Fibroblast of mammary gland (primary cell): ENCODE measurements around the gene PRPF38A.

ENCODE experiments used
- DNase-seq: peaks from one replicate; pipeline ENCODE4 v3.0.0-alpha.2; 2010; ENCODE audit warnings: low read depth
- H3K4me3 ChIP-seq: 2 replicates; pipeline ENCODE4 v1.5.1; 2011; ENCODE audit warnings: low read depth, mild to moderate bottlenecking, low read length, moderate library complexity; ENCODE audit not compliant: control insufficient read depth
- TF ChIP-seq, protein P1 (sequence below): conservative IDR thresholded peaks from 2 replicates; pipeline ENCODE4 v1.5.1; 2011; ENCODE audit warnings: low read depth, low read length, inconsistent platforms; ENCODE audit not compliant: control insufficient read depth, insufficient read depth

The PRPF38A gene

DNA sequence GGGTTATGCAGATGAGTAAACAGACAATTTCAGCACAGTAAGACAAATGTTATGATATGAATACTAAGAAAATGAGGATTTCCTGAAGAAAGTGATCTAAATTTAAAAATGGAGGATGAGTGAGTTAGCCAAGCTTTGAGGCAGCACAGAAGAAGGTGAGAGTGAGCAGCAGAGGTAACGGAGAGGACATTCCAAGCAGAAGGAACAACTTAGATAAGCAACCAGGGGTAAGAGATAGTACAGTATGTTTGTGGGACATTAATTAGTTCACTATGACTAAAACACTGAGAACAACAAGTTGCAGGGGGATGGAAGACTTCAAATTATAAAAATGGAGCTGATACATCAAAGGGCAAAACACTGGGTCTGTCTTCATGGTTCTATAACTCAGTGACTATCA is 22.8 kb downstream of the PRPF38A start:
- TF ChIP-seq, protein P1, sequence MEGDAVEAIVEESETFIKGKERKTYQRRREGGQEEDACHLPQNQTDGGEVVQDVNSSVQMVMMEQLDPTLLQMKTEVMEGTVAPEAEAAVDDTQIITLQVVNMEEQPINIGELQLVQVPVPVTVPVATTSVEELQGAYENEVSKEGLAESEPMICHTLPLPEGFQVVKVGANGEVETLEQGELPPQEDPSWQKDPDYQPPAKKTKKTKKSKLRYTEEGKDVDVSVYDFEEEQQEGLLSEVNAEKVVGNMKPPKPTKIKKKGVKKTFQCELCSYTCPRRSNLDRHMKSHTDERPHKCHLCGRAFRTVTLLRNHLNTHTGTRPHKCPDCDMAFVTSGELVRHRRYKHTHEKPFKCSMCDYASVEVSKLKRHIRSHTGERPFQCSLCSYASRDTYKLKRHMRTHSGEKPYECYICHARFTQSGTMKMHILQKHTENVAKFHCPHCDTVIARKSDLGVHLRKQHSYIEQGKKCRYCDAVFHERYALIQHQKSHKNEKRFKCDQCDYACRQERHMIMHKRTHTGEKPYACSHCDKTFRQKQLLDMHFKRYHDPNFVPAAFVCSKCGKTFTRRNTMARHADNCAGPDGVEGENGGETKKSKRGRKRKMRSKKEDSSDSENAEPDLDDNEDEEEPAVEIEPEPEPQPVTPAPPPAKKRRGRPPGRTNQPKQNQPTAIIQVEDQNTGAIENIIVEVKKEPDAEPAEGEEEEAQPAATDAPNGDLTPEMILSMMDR = no peak
- H3K4me3 ChIP-seq = no peak overlapping the region
- DNase-seq = no peak

DNA sequence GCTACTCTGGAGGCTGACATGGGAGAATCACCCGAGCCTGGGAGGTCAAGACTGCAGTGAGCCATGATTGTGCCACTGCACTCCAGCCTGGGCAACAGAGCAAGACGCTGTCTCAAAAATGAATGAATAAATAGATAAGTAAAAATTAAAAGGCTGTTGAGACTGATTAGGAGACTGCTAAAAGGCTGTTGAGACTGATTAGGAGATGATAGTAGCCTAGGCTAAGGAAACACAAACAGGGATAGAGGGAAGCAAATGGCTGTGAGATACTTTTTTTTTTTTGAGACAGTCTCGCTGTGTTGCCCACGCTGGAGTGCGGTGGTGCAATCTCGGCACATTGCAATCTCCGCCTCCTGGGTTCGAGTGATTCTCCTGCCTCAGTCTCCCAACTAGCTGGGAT is 28.4 kb downstream of the PRPF38A start:
- H3K4me3 ChIP-seq = no peak overlapping the region
- TF ChIP-seq, protein P1 = no peak
- no peak for DNase-seq

DNA sequence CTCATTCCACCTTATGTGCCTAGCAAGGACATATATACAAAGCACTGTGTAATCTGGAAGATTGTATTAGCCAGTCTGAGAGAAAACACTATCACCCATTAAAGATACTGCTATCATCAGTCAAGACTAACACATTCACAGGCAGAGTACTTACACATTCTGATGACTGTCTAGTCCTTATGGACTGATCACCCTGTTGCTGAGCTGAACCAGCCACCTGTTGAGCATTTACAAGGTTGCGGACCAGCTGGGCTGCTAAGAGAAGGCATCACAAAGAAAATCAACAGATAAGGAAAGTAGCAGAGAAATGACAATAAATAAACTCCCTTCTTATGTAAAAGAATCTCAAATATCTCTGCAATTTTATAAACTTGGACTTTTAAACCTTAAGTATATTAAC is 30.8 kb downstream of the PRPF38A start:
- DNase-seq = no peak
- TF ChIP-seq, protein P1 = no peak
- no peak overlapping the region for H3K4me3 ChIP-seq

DNA sequence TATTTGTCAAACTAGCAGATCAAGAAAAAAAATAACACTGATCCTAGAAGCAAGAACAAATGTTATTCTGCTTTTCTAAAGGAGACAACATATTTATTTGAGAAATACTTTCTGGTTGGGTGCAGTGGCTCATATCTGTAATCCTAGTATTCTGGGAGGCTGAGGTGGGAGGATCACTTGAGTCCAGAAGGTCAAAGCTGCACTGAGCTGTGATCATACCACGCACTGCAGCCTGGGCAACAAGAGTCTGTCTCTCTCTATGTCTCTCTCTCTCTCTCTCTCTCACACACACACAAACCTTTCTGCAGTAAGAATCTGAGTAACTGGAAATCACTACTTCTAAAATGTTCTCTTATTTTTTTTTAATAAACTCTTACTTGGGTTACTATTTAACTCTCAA is 31.2 kb downstream of the PRPF38A start:
- TF ChIP-seq, protein P1 = no peak
- no peak for DNase-seq
- H3K4me3 ChIP-seq = no peak overlapping the region

DNA sequence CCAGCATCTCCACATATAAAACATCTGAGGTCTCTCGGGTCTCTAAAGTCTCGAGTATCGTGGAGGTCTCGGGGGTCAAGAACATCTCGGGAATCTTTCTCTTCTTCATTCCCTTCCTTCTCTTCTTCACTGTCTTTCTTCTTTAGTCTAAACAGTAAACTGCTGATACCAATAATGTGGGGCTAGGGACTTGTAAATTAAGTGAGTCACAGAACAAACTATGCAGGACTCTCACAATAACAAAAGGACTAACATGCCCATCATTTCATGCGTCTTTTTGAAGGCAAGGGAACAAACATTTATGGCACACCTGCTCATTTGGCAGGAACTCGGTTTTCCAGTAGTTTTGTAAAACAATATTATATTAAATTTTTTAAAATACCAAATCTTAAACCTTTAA is 32.4 kb downstream of the PRPF38A start:
- TF ChIP-seq, protein P1 = no peak
- no peak for DNase-seq
- H3K4me3 ChIP-seq = no peak overlapping the region

DNA sequence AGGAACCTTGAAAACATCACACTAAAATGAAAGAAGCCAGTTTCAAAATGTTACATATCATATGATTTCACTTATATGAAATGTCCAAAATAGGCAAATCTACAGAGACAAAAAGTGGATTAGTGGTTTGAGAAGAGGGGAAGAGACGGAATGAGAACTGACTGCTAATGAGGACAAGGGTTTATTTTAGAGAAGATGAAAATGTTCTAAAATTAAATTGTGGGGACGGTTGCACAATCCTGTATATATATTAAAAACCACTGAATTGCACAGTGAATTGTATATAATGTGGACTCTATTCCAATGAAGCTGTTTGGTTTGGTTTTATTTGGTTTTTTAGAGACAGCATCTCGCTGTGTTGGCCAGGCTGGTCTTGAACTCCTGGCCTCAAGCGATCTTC is 35.6 kb downstream of the PRPF38A start:
- TF ChIP-seq, protein P1 = no peak
- H3K4me3 ChIP-seq = no peak overlapping the region
- DNase-seq = no peak

DNA sequence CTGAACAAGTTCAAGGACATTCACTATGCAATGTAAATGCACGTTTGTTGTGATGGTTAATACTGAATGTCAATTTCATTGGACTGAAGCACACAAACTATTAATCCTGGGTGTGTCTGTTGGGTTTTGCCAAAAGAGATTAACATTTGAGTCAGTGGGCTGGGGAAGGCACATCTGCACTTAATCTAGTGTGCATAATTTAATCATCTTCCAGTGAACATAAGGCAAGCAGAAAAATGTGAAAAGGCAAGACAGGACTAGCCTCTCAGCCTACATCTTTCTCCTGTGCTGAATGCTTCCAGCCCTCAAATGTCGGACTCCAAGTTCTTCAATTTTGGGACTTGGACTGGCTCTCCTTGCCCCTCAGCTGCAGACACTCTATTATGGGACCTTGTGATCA is 40.1 kb downstream of the PRPF38A start:
- no peak overlapping the region for H3K4me3 ChIP-seq
- no peak for DNase-seq
- TF ChIP-seq, protein P1 = no peak
